Subcutaneous abdominal adipose tissue (tissue), 5 donors: ENCODE data around the gene PDE4DIP.
A peak's percentile ranks its signal among the peaks of the same experiment; 100 is the strongest.
"Not testable (repeated sequence)": the region's sequence is repeated elsewhere in the genome, so short reads cannot be mapped to it uniquely, and the experiment has no call there.

Source experiments
- H3K27ac ChIP-seq: one replicate; pipeline ENCODE4 v1.7.0; 2013; ENCODE audit warnings: low read depth, mild to moderate bottlenecking, inconsistent platforms, low read length, moderate library complexity
- H3K27me3 ChIP-seq, 5 donors: one replicate each; pipeline ENCODE4 v1.7.0; 2013; ENCODE audit warnings: low read length in 5 of 5, inconsistent platforms in 1 of 5; ENCODE audit not compliant: control insufficient read depth in 5 of 5, insufficient read depth in 4 of 5
- H3K36me3 ChIP-seq, 5 donors: one replicate each; pipeline ENCODE4 v1.7.0; 2013; ENCODE audit warnings: low read length in 5 of 5; ENCODE audit not compliant: control insufficient read depth in 5 of 5, insufficient read depth in 5 of 5
- H3K4me1 ChIP-seq, 5 donors: one replicate each; pipeline ENCODE4 v1.7.0; 2013; ENCODE audit warnings: low read length in 5 of 5, mild to moderate bottlenecking in 3 of 5, moderate library complexity in 1 of 5; ENCODE audit not compliant: control insufficient read depth in 5 of 5, insufficient read depth in 5 of 5
- H3K4me3 ChIP-seq, 5 donors: one replicate each; pipeline ENCODE4 v1.7.0; 2013; ENCODE audit warnings: low read length in 5 of 5, low read depth in 1 of 5
- H3K9ac ChIP-seq, 5 donors: one replicate each; pipeline ENCODE4 v1.7.0; 2013; ENCODE audit warnings: low read length in 5 of 5, mild to moderate bottlenecking in 4 of 5, moderate library complexity in 3 of 5
- H3K9me3 ChIP-seq, 5 donors: one replicate each; pipeline ENCODE4 v1.7.0; 2013; ENCODE audit warnings: low read length in 5 of 5; ENCODE audit not compliant: control insufficient read depth in 5 of 5
- donor health status: healthy.
- donor health status: healthy.
- donor health status: healthy.
- donor health status: healthy.
- donor health status: healthy.

PDE4DIP gene

GRCh38 chr1:148918836-148919447, 74.7 kb downstream of the PDE4DIP start:
- H3K36me3 ChIP-seq, H3K9ac ChIP-seq, H3K27ac ChIP-seq, H3K4me1 ChIP-seq, H3K4me3 ChIP-seq, H3K9me3 ChIP-seq, H3K27me3 ChIP-seq: not testable (repeated sequence)

DNA sequence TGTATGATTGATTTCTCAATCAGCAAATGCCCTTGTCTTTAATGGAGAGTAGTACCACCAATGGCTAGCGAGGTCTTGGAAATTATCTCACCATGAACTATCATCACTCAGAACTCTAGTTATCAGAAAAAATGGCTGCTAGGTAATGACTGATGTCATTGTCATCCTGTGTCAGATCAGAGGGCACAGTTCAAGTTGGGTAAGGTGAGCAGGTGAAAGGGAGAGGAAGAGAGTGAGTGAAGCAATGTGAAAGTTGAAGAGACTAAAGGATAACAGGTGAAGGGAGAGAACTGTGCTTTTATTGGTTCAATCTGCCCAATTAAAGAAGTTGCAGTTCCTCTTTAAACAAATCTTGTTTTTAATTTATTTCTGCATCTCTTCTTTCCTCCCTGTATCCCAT, 76.8 kb downstream of the PDE4DIP start:
- not testable (repeated sequence) for H3K27ac ChIP-seq, H3K36me3 ChIP-seq, H3K27me3 ChIP-seq, H3K4me1 ChIP-seq, H3K9me3 ChIP-seq, H3K9ac ChIP-seq, H3K4me3 ChIP-seq

GRCh38 chr1:148923798-148924197, 79.6 kb downstream of the PDE4DIP start:
- not testable (repeated sequence) for H3K27me3 ChIP-seq, H3K9ac ChIP-seq, H3K9me3 ChIP-seq, H3K36me3 ChIP-seq, H3K4me1 ChIP-seq, H3K4me3 ChIP-seq, H3K27ac ChIP-seq

GRCh38 chr1:148927645-148928044, 83.4 kb downstream of the PDE4DIP start:
- not testable (repeated sequence) for H3K4me3 ChIP-seq, H3K36me3 ChIP-seq, H3K27me3 ChIP-seq, H3K4me1 ChIP-seq, H3K9me3 ChIP-seq, H3K9ac ChIP-seq, H3K27ac ChIP-seq

GRCh38 chr1:148929253-148929652, 85.0 kb downstream of the PDE4DIP start:
- not testable (repeated sequence) for H3K4me3 ChIP-seq, H3K9ac ChIP-seq, H3K9me3 ChIP-seq, H3K4me1 ChIP-seq, H3K36me3 ChIP-seq, H3K27me3 ChIP-seq, H3K27ac ChIP-seq

DNA sequence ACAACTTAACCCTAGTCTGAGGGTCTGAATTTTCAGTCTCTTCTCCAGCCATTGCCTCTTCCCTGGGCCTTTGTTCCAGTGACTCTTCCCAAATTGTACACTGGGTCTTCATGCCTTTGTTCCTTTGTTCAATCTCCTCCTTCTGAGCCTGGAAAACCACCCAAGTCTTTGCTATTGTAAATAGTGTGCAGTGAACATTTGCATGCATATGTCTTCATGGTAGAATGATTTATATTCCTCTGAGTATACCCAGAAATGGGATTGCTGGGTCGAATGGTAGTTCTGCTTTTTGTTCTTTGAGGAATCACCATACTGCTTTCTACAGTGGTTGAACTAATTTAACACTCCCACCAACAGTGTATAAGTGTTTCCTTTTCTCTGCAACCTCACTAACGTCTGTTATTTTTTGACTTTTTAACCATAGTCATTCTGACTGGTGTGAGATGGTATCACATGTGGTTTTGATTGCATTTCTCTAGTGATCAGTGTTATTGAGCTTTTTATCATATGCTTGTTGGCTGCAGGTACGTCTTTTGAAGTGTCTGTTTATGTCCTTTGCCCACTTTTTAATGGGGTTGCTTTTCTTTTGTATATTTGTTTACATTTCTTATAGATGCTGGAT, 91.3 kb downstream of the PDE4DIP start:
- not testable (repeated sequence) for H3K4me3 ChIP-seq, H3K9ac ChIP-seq, H3K4me1 ChIP-seq, H3K27ac ChIP-seq, H3K9me3 ChIP-seq, H3K36me3 ChIP-seq, H3K27me3 ChIP-seq

- H3K4me3 ChIP-seq, H3K27me3 ChIP-seq, H3K27ac ChIP-seq, H3K36me3 ChIP-seq, H3K4me1 ChIP-seq, H3K9ac ChIP-seq, H3K9me3 ChIP-seq: not testable (repeated sequence)
Observed at GRCh38 chr1:148942906-148943305, 98.7 kb downstream of the PDE4DIP start.

GRCh38 chr1:148945130-148945529, 100.9 kb downstream of the PDE4DIP start:
- H3K4me1 ChIP-seq, H3K27me3 ChIP-seq, H3K4me3 ChIP-seq, H3K9me3 ChIP-seq, H3K27ac ChIP-seq, H3K9ac ChIP-seq, H3K36me3 ChIP-seq: not testable (repeated sequence)

GRCh38 chr1:148948768-148949167, 104.5 kb downstream of the PDE4DIP start:
- not testable (repeated sequence) for H3K36me3 ChIP-seq, H3K9ac ChIP-seq, H3K9me3 ChIP-seq, H3K27ac ChIP-seq, H3K4me3 ChIP-seq, H3K4me1 ChIP-seq, H3K27me3 ChIP-seq

DNA sequence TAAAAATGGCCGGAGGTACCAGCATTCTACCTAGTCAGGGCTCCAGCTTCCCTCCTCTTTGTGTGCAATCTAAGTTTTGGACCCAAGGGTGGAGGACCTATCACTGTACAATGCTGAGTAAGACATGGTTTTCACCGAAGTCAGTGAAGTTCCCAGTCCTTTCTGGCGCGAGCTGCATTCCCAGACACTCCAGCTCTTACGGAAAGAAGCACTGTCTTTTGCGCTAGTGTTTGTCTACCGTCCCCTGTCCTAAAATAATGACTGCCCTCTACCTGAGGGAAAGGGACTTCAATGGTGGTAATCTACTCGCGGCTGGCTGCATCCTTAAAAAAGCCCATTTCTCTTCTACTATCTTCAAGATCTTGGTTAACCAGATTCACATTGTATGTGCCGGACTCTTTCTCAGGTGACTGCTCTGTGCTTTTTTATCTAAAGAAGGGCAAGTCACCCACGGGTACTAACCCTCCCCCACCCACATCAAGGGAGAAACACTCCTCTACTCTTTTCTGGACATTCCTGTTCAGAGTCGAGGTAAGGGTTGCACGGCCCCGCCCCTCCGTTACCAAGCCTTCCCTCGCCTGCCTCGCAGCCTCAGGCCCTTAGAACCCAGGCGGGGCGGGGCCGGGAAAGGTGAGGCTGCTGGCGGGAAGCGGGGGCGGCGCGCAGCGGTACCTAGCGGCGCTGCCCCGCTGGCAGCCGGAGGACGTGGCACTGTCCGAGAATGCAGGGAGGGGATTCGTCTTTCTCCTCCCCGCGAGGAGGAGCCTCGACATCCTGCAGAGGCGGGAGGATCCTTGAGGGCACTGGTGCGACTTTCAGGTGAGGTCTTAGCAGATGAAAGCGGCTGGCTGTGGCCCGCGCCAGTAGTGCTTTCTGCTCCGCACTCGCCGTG, 107.4 kb downstream of the PDE4DIP start:
- not testable (repeated sequence) for H3K9ac ChIP-seq

More for the DNA sequence above, 107.4 kb downstream of the PDE4DIP start:
- H3K27ac ChIP-seq: peak overlapping the region; percentile 57
- H3K4me3 ChIP-seq: peak overlapping the region; percentile 56 to 68 (median 65)
- not testable (repeated sequence) for H3K9me3 ChIP-seq, H3K36me3 ChIP-seq, H3K4me1 ChIP-seq, H3K27me3 ChIP-seq
